Effector memory CD4-positive, alpha-beta T cell (primary cell): Measurements from ENCODE around the gene AXIN2.

Source experiments
- DNase-seq, 3 donors: peaks; one replicate each; pipeline ENCODE4 v3.0.0-alpha.2; 2020
- H3K27ac ChIP-seq: 2 replicates; pipeline ENCODE4 v1.7.0; 2013; ENCODE audit warnings: mild to moderate bottlenecking, low read length, moderate library complexity; ENCODE audit not compliant: insufficient read depth, poor library complexity, severe bottlenecking
- H3K27me3 ChIP-seq: replicated peaks from 2 replicates; pipeline ENCODE4 v1.7.0; 2013; ENCODE audit warnings: mild to moderate bottlenecking, low read length; ENCODE audit not compliant: insufficient read depth, control insufficient read depth, poor library complexity, severe bottlenecking
- H3K36me3 ChIP-seq: 2 replicates; pipeline ENCODE4 v1.7.0; 2013; ENCODE audit warnings: mild to moderate bottlenecking, low read length, moderate library complexity; ENCODE audit not compliant: control insufficient read depth, insufficient read depth
- H3K4me1 ChIP-seq: 2 replicates; pipeline ENCODE4 v1.7.0; 2013; ENCODE audit warnings: low read length, mild to moderate bottlenecking; ENCODE audit not compliant: control insufficient read depth, insufficient read depth, poor library complexity, severe bottlenecking
- H3K4me3 ChIP-seq: 2 replicates; pipeline ENCODE4 v1.7.0; 2013; ENCODE audit warnings: low read length, low read depth, mild to moderate bottlenecking; ENCODE audit not compliant: insufficient read depth, poor library complexity, severe bottlenecking
- H3K9me3 ChIP-seq: 2 replicates; pipeline ENCODE4 v1.7.0; 2013; ENCODE audit warnings: mild to moderate bottlenecking, low read length, moderate library complexity; ENCODE audit not compliant: control insufficient read depth

AXIN2 gene

GRCh38 chr17:65584604-65585521, 23.4 kb upstream of the AXIN2 start:
- no peak for DNase-seq
- no peak overlapping the region for H3K4me3 ChIP-seq

GRCh38 chr17:65583921-65584603, 22.6 kb upstream of the AXIN2 start:
- no peaks in the 10 kb centered on the region for H3K27me3 ChIP-seq
- no peaks in the 10 kb centered on the region for H3K9me3 ChIP-seq
- no peak for DNase-seq
- no peaks in the 10 kb centered on the region for H3K36me3 ChIP-seq
- H3K4me3 ChIP-seq = no peak overlapping the region
- H3K27ac ChIP-seq = no peak overlapping the region
- no peaks in the 10 kb centered on the region for H3K4me1 ChIP-seq

More at GRCh38 chr17:65584604-65585521, 23.4 kb upstream of the AXIN2 start:
- H3K9me3 ChIP-seq = no peaks in the 10 kb centered on the region
- H3K4me1 ChIP-seq = no peaks in the 10 kb centered on the region
- no peaks in the 10 kb centered on the region for H3K36me3 ChIP-seq
- H3K27me3 ChIP-seq = no peaks in the 10 kb centered on the region
- H3K27ac ChIP-seq = no peak overlapping the region

- Histone ChIP-seq H3K9me3 (no peaks in the 10 kb centered on the region), H3K27me3 (no peaks in the 10 kb centered on the region), H3K27ac (no peak overlapping the region), H3K4me1 (no peaks in the 10 kb centered on the region), H3K4me3 (no peak overlapping the region), H3K36me3 (no peaks in the 10 kb centered on the region)
- no peak for DNase-seq
Observed at GRCh38 chr17:65576939-65577338, 15.5 kb upstream of the AXIN2 start.

- no peak overlapping the region for H3K27ac ChIP-seq
Observed at GRCh38 chr17:65573282-65573602, 11.8 kb upstream of the AXIN2 start.

DNA sequence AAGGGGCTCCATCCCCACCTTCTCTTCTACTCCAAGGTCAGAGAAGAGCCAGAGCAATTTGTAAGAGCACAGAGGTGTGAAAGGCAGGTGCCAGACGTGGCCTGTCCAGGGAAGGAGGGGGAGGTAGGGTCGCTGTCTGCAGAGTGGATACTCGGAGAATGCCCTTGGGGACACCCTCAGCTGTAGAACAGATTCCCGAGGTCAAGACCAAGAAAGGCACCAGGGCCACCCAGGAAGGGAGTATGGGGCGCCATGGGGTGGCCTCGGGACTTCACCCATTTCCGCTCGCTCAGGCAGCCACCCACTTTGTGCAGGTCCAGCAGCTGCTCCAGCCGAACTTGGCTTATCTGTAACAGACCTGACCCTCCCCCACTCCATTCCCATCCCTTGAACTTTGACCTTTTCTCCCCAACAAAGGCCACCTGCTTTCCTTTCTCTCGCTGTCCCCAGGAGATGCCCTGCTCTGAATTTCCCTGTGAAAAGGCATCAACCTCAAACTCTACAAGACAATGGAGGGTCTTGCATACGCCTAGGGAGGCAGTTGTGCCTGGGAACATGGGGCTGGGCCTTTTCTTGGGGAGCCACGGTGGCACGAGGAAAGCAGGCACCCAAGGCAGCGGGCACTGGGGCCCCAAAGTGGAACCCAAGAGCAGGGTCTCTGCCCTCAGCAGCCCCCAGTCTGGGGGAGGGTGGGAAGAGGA, 11.3 kb upstream of the AXIN2 start:
- Histone ChIP-seq H3K9me3 (no peaks in the 10 kb centered on the region), H3K27me3 (no peaks in the 10 kb centered on the region), H3K4me3 (no peak overlapping the region), H3K27ac (no peak overlapping the region), H3K4me1 (no peaks in the 10 kb centered on the region), H3K36me3 (no peaks in the 10 kb centered on the region)
- DNase-seq = no peak

More at GRCh38 chr17:65573282-65573602, 11.8 kb upstream of the AXIN2 start:
- H3K27me3 ChIP-seq = no peaks in the 10 kb centered on the region
- H3K9me3 ChIP-seq = no peaks in the 10 kb centered on the region
- no peaks in the 10 kb centered on the region for H3K36me3 ChIP-seq
- H3K4me3 ChIP-seq = no peak overlapping the region
- no peak for DNase-seq
- no peaks in the 10 kb centered on the region for H3K4me1 ChIP-seq

DNA sequence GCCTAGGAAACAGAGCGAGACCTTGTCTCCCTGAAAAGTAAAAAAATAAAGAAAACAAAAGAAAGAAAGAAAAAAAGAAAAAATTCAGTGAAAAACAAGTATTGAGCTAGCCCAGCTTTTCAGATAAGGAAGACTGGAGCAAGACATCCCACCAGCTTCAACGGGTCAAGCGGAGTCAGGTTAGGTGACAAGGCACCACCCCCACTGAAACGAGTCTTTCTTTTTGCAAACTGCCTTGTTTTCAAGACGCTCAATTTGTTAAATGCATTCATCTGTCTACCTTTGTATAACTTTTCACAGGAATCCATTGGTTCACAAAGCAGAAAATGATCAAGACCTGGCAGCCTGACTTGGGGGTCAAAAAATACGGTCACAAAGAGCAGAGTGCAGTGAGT, 10.7 kb upstream of the AXIN2 start:
- no peaks in the 10 kb centered on the region for H3K27me3 ChIP-seq
- H3K4me1 ChIP-seq = no peaks in the 10 kb centered on the region
- no peaks in the 10 kb centered on the region for H3K9me3 ChIP-seq
- no peak overlapping the region for H3K4me3 ChIP-seq
- H3K27ac ChIP-seq = no peak overlapping the region
- no peaks in the 10 kb centered on the region for H3K36me3 ChIP-seq
- no peak for DNase-seq

DNA sequence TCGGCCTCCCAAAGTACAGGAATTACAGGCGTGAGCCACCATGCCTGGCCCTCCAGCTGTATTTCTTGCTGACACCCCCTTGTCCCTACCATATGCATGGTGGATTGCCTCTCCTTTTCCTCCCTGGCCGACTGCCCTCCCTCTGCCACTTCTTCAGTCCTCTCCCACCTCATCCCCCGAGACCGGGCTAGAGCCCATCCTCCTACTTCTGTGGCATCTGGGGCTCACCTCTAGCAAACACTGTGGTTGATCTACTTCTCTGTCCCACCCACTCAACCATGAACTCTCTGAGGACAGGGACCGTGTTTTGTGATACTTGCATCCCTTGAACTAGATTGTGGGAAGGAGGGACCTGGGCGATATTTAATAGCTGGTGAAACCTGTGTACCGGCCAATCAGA, 7.5 kb upstream of the AXIN2 start:
- H3K9me3 ChIP-seq = no peaks in the 10 kb centered on the region
- H3K27me3 ChIP-seq = no peaks in the 10 kb centered on the region
- no peaks in the 10 kb centered on the region for H3K4me1 ChIP-seq
- H3K27ac ChIP-seq = no peak overlapping the region
- H3K4me3 ChIP-seq = no peak overlapping the region
- no peaks in the 10 kb centered on the region for H3K36me3 ChIP-seq
- DNase-seq = no peak

DNA sequence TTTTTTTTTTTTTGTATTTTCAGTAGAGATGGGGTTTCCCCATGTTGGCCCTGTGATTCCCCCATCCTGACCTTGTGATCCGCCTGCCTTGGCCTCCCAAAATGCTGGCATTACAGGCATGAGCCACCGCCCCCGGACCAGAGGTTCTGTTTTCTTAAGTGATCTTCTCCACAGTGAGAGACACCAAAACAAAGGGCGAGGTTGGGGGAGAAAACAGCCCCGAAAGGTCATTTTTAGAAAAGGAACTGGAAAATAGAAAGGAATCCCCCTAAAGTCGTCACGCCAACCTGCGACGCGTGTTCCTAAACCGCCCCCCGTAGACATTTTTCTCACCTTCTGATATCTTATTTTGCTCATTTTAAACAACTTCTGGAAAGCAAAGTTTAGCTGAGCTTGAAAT, 6.1 kb upstream of the AXIN2 start:
- no peaks in the 10 kb centered on the region for H3K4me1 ChIP-seq
- H3K4me3 ChIP-seq = no peak overlapping the region
- no peak for DNase-seq
- H3K27ac ChIP-seq = no peak overlapping the region
- no peaks in the 10 kb centered on the region for H3K9me3 ChIP-seq
- H3K27me3 ChIP-seq = no peaks in the 10 kb centered on the region
- no peaks in the 10 kb centered on the region for H3K36me3 ChIP-seq

DNA sequence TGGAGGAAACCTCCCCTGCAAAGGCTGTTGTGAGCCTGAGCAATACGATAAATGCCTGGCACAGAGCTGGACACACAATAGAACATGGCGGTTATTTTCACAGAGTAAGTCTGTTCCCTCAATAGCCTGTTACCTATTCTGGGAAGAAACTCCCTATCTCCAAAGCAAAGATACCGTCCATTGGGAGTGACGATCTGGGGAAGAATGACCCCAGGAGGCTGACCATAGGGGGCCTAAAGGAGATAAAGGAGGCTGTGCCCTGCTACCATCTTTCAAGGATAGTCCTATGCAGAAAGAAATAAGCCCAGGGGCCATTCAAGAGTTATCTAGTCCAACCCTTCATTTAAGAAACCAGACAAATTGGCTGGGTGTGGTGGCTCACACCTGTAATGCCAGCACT, 4.1 kb upstream of the AXIN2 start:
- no peaks in the 10 kb centered on the region for H3K9me3 ChIP-seq
- no peaks in the 10 kb centered on the region for H3K27me3 ChIP-seq
- no peak overlapping the region for H3K27ac ChIP-seq
- no peaks in the 10 kb centered on the region for H3K36me3 ChIP-seq
- DNase-seq = no peak
- H3K4me3 ChIP-seq = no peak overlapping the region
- peaks cover 5% of the 10 kb centered on the region for H3K4me1 ChIP-seq

- no peaks in the 10 kb centered on the region for H3K27me3 ChIP-seq
- peaks cover 5% of the 10 kb centered on the region for H3K4me1 ChIP-seq
- DNase-seq = no peak
- no peaks in the 10 kb centered on the region for H3K36me3 ChIP-seq
- no peak overlapping the region for H3K4me3 ChIP-seq
- H3K27ac ChIP-seq = no peak overlapping the region
- H3K9me3 ChIP-seq = no peaks in the 10 kb centered on the region
Observed at GRCh38 chr17:65564793-65565192, 3.3 kb upstream of the AXIN2 start.
